Activated T-helper 2 cell treated with anti-CD3 and anti-CD28 coated beads, Interferon-gamma antibody, Interleukin-2, Interleukin-4, amounts not matched to agents 10 μg/mL and 5 μg/mL and 100 μg/mL, durations not matched to agents 14 hours and 24 hours and 36 hours (primary cell): Measurements from ENCODE around the gene ATP6V1F. TPM values are rescaled to one million over a fixed set of nuclear protein-coding genes. Genes with fewer than 3 reads are reported as not detected.

Experiments used
- DNase-seq: peaks from one replicate; pipeline ENCODE4 v3.0.0; 2021; ENCODE audit warnings: low spot score
- H3K27ac Mint-ChIP-seq: one replicate; pipeline ENCODE4 v1.8.0; 2021; ENCODE audit warnings: mixed read lengths
- H3K27me3 Mint-ChIP-seq: one replicate; pipeline ENCODE4 v1.8.0; 2021; ENCODE audit warnings: low read depth, mixed read lengths
- H3K36me3 Mint-ChIP-seq: one replicate; pipeline ENCODE4 v1.8.0; 2021; ENCODE audit warnings: low read depth, mixed read lengths
- H3K4me1 Mint-ChIP-seq: one replicate; pipeline ENCODE4 v1.8.0; 2021; ENCODE audit warnings: low read depth, mixed read lengths
- H3K4me3 Mint-ChIP-seq: one replicate; pipeline ENCODE4 v1.8.0; 2021; ENCODE audit warnings: low read depth, mild to moderate bottlenecking, moderate library complexity, mixed read lengths
- H3K9me3 Mint-ChIP-seq: one replicate; pipeline ENCODE4 v1.8.0; 2021; ENCODE audit warnings: mixed read lengths
- intact Hi-C: fragments of 100-400 bp; cut with micrococcal nuclease; formaldehyde crosslinking; loops from one replicate; pipeline ENCODE4 v1.15.1; 2023
- total RNA-seq: library from RNA; stranded (reverse); gene quantifications from 2 replicates; pipeline ENCODE4 v1.2.3, GENCODE V29; 2022

Gene ATP6V1F
- total RNA-seq, 1 donor from 2014 or later = 123 TPM

GRCh38 chr7:128860158-128861073 is 2.2 kb upstream of the ATP6V1F start:
- peaks cover 12% of the 10 kb centered on the region for H3K36me3 Mint-ChIP-seq
- intact Hi-C loops = no loop called here
- H3K4me1 Mint-ChIP-seq = peaks cover 13% of the 10 kb centered on the region

GRCh38 chr7:128861957-128862570 is 592 bp upstream of the ATP6V1F start:
- Mint-ChIP-seq H3K27ac (peak overlapping the region; percentile 94), H3K4me1 (peaks cover 13% of the 10 kb centered on the region), H3K9me3 (no peaks in the 10 kb centered on the region), H3K36me3 (peaks cover 20% of the 10 kb centered on the region), H3K4me3 (peak overlapping the region; percentile 99), H3K27me3 (no peaks in the 10 kb centered on the region)
- no peak for DNase-seq
- intact Hi-C loops = loop anchor here (2.0 kb wide), 1 partner anchor 123 kb away; the partner anchor contains the start of gene CALU

More at GRCh38 chr7:128860158-128861073, 2.2 kb upstream of the ATP6V1F start:
- Mint-ChIP-seq H3K27ac (no peak overlapping the region), H3K9me3 (no peaks in the 10 kb centered on the region), H3K4me3 (no peak overlapping the region), H3K27me3 (no peaks in the 10 kb centered on the region)
- DNase-seq = no peak

- H3K27me3 Mint-ChIP-seq = peaks cover 3% of the 10 kb centered on the region
- peak; percentile 44 for DNase-seq
- H3K4me1 Mint-ChIP-seq = peaks cover 13% of the 10 kb centered on the region
- H3K4me3 Mint-ChIP-seq = peak overlapping the region; percentile 99
- H3K36me3 Mint-ChIP-seq = peaks cover 22% of the 10 kb centered on the region
- peak overlapping the region; percentile 94 for H3K27ac Mint-ChIP-seq
- intact Hi-C loops = loop anchor here (2.0 kb wide), 1 partner anchor 125 kb away; the partner anchor contains the start of gene CALU
- H3K9me3 Mint-ChIP-seq = no peaks in the 10 kb centered on the region
Observed at GRCh38 chr7:128863433-128863989, 855 bp downstream of the ATP6V1F start.

DNA sequence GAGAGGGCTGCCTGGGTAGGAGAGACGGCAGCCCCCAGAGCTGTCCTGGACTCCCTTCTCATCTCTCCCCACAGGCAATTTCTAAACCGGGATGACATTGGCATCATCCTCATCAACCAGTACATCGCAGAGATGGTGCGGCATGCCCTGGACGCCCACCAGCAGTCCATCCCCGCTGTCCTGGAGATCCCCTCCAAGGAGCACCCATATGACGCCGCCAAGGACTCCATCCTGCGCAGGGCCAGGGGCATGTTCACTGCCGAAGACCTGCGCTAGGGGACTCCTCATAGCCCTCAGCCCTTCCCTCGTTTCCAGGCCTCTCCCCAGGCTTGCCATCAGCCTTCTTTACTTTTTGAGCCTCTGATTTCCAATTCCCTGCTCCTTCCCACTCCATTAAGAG is 2.6 kb downstream of the ATP6V1F start:
- intact Hi-C loops = no loop called here
- no peaks in the 10 kb centered on the region for H3K9me3 Mint-ChIP-seq
- peaks cover 4% of the 10 kb centered on the region for H3K27me3 Mint-ChIP-seq
- H3K4me3 Mint-ChIP-seq = peak overlapping the region; percentile 13
- H3K4me1 Mint-ChIP-seq = peaks cover 14% of the 10 kb centered on the region
- DNase-seq = no peak
- H3K27ac Mint-ChIP-seq = no peak overlapping the region
- peaks cover 22% of the 10 kb centered on the region for H3K36me3 Mint-ChIP-seq

DNA sequence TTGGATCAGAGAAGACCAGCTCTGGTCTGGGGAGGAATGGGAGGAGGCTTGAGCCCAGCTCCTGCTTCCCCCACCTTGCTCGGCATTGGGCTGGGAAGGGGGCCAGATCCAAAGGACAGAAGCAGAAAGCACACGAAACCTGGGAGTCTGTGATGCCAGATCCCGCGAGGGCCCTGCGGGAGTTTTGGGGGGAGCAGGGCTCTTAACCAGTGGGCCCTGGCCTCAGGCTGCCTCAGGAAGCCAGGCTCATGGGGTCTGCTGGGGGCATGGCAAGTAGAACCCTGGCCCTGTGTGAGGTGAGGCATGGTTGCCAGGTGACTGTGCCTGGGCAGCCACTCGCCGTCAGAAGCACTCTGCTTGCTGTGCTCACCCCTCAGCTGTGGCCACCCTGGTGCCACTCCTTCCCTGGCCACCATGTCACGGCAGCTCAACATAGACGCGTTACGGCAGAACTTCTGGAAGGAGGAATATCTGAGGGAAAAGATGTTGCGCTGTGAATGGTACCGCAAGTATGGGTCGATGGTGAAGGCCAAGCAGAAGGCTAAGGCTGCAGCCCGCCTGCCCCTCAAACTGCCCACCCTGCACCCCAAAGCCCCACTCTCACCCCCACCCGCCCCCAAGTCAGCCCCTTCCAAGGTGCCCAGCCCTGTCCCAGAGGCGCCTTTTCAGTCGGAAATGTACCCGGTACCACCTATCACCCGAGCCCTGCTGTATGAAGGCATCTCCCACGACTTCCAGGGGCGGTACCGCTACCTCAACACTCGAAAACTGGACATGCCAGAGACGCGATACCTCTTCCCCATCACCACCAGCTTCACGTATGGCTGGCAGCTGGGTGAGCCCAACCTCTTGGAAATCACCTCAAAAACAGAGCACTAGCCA is 3.6 kb downstream of the ATP6V1F start:
- Mint-ChIP-seq H3K4me3 (no peak overlapping the region), H3K27ac (no peak overlapping the region), H3K4me1 (peaks cover 15% of the 10 kb centered on the region), H3K27me3 (peaks cover 14% of the 10 kb centered on the region), H3K9me3 (no peaks in the 10 kb centered on the region), H3K36me3 (peaks cover 22% of the 10 kb centered on the region)
- intact Hi-C loops = no loop called here
- no peak for DNase-seq

GRCh38 chr7:128867241-128867640 is 4.6 kb downstream of the ATP6V1F start:
- Mint-ChIP-seq H3K4me1 (peaks cover 12% of the 10 kb centered on the region), H3K9me3 (no peaks in the 10 kb centered on the region), H3K27me3 (peaks cover 20% of the 10 kb centered on the region), H3K36me3 (peaks cover 22% of the 10 kb centered on the region), H3K4me3 (no peak overlapping the region), H3K27ac (no peak overlapping the region)
- intact Hi-C loops = no loop called here
- DNase-seq = no peak

GRCh38 chr7:128867842-128868623 is 5.4 kb downstream of the ATP6V1F start:
- no peak for DNase-seq
- intact Hi-C loops = no loop called here
- H3K27ac Mint-ChIP-seq = no peak overlapping the region
- no peaks in the 10 kb centered on the region for H3K9me3 Mint-ChIP-seq
- H3K36me3 Mint-ChIP-seq = peaks cover 19% of the 10 kb centered on the region
- H3K4me3 Mint-ChIP-seq = no peak overlapping the region
- peaks cover 10% of the 10 kb centered on the region for H3K4me1 Mint-ChIP-seq
- peaks cover 20% of the 10 kb centered on the region for H3K27me3 Mint-ChIP-seq

- no peaks in the 10 kb centered on the region for H3K9me3 Mint-ChIP-seq
- H3K4me3 Mint-ChIP-seq = peak overlapping the region; percentile 20
- intact Hi-C loops = no loop called here
- peaks cover 8% of the 10 kb centered on the region for H3K4me1 Mint-ChIP-seq
- no peak for DNase-seq
- peaks cover 19% of the 10 kb centered on the region for H3K36me3 Mint-ChIP-seq
- H3K27me3 Mint-ChIP-seq = peaks cover 20% of the 10 kb centered on the region
- no peak overlapping the region for H3K27ac Mint-ChIP-seq
Observed at GRCh38 chr7:128868624-128869137, 6.0 kb downstream of the ATP6V1F start.

GRCh38 chr7:128869138-128869943 is 6.7 kb downstream of the ATP6V1F start:
- Mint-ChIP-seq H3K36me3 (peaks cover 19% of the 10 kb centered on the region), H3K9me3 (no peaks in the 10 kb centered on the region), H3K4me1 (peaks cover 5% of the 10 kb centered on the region), H3K4me3 (peak overlapping the region; percentile 47), H3K27ac (no peak overlapping the region), H3K27me3 (peaks cover 20% of the 10 kb centered on the region)
- intact Hi-C loops = no loop called here
- peak; percentile 39 for DNase-seq

- no peak for DNase-seq
- Mint-ChIP-seq H3K4me3 (peak overlapping the region; percentile 74), H3K27ac (no peak overlapping the region), H3K4me1 (peaks cover 5% of the 10 kb centered on the region), H3K36me3 (peaks cover 16% of the 10 kb centered on the region), H3K27me3 (peaks cover 20% of the 10 kb centered on the region), H3K9me3 (no peaks in the 10 kb centered on the region)
- intact Hi-C loops = no loop called here
Observed at GRCh38 chr7:128869944-128870285, 7.3 kb downstream of the ATP6V1F start.

DNA sequence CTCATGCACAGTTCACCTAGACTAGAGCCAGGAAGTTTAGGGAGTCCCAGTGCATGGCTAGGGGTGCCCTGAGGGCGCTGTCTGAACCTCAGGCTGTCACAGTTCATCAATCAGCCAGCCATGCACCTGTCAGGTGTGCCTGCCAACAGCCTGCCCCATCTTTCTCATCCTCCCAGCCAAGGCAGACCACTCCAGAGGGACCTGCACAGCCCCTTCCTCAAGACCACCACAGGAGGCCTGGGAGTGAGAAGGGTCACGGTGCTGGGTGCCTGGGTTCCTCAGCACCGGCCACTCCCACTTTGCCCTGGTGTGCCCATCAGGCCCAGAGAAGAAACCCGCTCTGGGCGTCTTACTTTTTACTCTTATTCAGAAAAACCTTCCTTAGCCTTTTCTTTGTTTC is 8.4 kb downstream of the ATP6V1F start:
- H3K36me3 Mint-ChIP-seq = peaks cover 6% of the 10 kb centered on the region
- no peak overlapping the region for H3K27ac Mint-ChIP-seq
- no peak overlapping the region for H3K4me3 Mint-ChIP-seq
- no peaks in the 10 kb centered on the region for H3K9me3 Mint-ChIP-seq
- peaks cover 2% of the 10 kb centered on the region for H3K4me1 Mint-ChIP-seq
- intact Hi-C loops = no loop called here
- peaks cover 20% of the 10 kb centered on the region for H3K27me3 Mint-ChIP-seq
- no peak for DNase-seq
